ENCODE results near the gene ASPM. TPM values are rescaled to one million over a fixed set of nuclear protein-coding genes. Genes with fewer than 3 reads are reported as not detected.

Gene ASPM
- polyA plus RNA-seq, 2 of the 4 experiments (the other 2 are of a cell fraction) = 19.0 to 35.5 TPM

DNA sequence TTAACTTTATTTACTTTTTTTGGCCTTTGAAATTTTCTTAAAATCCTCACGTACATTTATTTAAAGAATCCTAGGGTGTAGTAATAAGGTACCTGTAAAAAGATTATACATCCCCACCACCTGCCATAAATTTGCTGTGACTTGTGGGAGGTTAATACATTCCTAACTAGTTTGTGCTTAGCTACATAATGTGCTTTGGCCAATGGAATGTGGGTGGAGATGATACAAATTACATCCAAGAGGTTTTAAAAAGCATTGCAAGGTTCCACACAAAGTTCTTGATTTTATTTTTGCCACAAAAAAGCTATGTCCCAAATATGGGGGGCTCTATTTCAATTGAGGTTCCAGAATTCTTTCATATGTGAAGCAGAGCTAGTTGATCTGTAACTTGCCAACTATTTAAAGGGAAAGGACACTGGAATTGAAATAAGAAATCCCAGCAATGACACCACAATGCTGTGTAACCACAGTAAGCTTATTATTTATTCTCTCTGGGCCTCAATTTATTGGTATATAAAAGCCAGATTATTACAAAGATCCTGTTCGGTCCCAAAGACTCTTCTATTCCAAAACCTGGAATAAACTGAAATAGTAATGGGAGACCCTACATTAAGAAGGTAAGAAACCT lies 15.7 kb downstream of the ASPM start:
- WGBS (ENCODE audit: missing lambda C conversion rate) = 68% methylated on average over 2 of the region's 2 CpGs
- Histone ChIP-seq H3K4me2 (peak overlapping the region; percentile 56), H3K4me1 (peaks cover 28% of the 10 kb centered on the region; the same call in 2 of the 3 replicates), H3K9me3 (no peaks in the 10 kb centered on the region), H3K4me3 (no peak overlapping the region; the same call in 2 of the 3 replicates), H3K27ac (peak overlapping the region; percentile 52 to 57; a peak in 5 of 6 replicates)
- FAIRE-seq (no peak), ATAC-seq (peak; percentile 59 to 75; a peak in 4 of 6 replicates), DNase-seq (ENCODE audit: low read depth in 1 of 2, low spot score in 1 of 2) (no peak)
- ChIA-PET POLR2A (interaction anchor here (0.5 kb wide), 1 partner anchor 96 kb away, joined by 3 read pairs; no protein-coding TSS in a partner anchor), CTCF (interaction anchor here (1.4 kb wide), 1 partner anchor 9 kb away, joined by 3 read pairs; no protein-coding TSS in a partner anchor)
- TF ChIP-seq KDM5A (IDR thresholded peaks at IDR 0.05) (no peak), MAZ (IDR thresholded peaks at IDR 0.05; ENCODE audit: borderline replicate concordance, low read depth, low read length) (no peak), FOSB (CRISPR knock-in tag; IDR thresholded peaks at IDR 0.05) (no peak), MYC (IDR thresholded peaks at IDR 0.05; ENCODE audit: borderline replicate concordance, low read length) (no peak), KDM1A (IDR thresholded peaks at IDR 0.05; ENCODE audit: low read depth) (no peak), RCOR1 (IDR thresholded peaks at IDR 0.05; ENCODE audit: low read depth, low read length) (no peak), SMC3 (IDR thresholded peaks at IDR 0.05) (no peak), ZNF302 (CRISPR knock-in tag; IDR thresholded peaks at IDR 0.05) (no peak)
- TF ChIP-seq, protein P1, sequence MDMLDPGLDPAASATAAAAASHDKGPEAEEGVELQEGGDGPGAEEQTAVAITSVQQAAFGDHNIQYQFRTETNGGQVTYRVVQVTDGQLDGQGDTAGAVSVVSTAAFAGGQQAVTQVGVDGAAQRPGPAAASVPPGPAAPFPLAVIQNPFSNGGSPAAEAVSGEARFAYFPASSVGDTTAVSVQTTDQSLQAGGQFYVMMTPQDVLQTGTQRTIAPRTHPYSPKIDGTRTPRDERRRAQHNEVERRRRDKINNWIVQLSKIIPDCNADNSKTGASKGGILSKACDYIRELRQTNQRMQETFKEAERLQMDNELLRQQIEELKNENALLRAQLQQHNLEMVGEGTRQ (IDR thresholded peaks at IDR 0.05) = no peak

DNA sequence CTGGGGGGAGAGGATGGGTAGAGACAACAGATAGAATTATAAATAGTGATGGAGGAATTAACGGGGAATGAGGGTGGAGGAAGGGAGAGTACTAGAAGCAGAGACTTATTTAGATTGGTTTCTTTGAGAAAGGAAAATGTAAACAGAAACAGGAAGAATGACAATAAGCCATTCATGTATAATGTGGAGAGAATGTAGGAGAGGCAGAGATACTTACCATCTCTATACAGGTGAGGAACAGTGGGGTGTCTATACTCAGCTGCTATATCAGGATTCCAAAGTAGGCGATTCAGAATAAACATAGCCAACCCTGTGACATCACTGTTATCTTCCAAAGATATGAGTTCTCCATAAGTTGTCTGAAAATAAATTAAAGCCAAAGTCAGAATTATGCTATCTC lies 16.8 kb downstream of the ASPM start:
- no peak overlapping the region for H3K27ac ChIP-seq
- no peak overlapping the region for H3K4me3 ChIP-seq
- FAIRE-seq (no peak), DNase-seq (ENCODE audit: low read depth in 1 of 2, low spot score in 1 of 2) (no peak), ATAC-seq (no peak; a peak in 1 of 6 replicates)
- no peaks in the 10 kb centered on the region for H3K9me3 ChIP-seq
- ChIA-PET CTCF (no interaction called here), POLR2A (no interaction called here)
- TF ChIP-seq CBX2 (IDR thresholded peaks at IDR 0.05; ENCODE audit: borderline replicate concordance, low read depth) = no peak
- H3K4me1 ChIP-seq = peaks cover 25% of the 10 kb centered on the region; the same call in 2 of the 3 replicates
- H3K4me2 ChIP-seq = no peak overlapping the region
- 82% methylated on average over 2 of the region's 2 CpGs for WGBS (ENCODE audit: missing lambda C conversion rate)

DNA sequence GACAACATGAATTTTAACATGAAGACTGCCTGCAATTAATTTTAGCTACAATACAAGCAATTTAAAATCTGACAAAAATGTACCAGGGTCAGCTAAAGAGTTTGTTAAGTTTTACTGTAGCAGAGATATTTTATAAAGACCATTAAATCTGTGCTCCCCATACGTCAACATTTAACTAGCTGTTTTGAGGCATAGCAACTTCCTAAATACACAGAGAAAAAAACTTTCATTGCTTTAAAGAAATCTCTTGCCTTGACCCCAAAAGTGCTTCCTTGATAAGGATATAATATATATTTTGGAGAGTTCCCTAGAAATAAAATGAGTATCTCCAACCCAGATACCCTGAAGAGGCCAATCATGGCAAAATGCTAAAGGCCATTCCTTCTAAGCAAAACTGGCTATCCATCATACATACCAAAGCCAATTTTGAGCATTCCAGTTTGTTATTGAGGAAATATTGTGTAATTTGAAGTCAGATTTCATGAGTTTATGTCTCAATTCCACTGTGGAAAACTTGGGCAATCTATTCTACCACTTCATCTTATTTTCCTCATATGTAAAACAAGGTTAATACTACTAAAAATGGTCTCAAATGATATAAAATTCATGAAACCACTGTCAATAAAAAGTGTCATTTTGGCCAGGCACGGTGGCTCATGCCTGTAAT lies 19.1 kb downstream of the ASPM start:
- no peak overlapping the region for H3K4me3 ChIP-seq
- TF ChIP-seq, protein P2, sequence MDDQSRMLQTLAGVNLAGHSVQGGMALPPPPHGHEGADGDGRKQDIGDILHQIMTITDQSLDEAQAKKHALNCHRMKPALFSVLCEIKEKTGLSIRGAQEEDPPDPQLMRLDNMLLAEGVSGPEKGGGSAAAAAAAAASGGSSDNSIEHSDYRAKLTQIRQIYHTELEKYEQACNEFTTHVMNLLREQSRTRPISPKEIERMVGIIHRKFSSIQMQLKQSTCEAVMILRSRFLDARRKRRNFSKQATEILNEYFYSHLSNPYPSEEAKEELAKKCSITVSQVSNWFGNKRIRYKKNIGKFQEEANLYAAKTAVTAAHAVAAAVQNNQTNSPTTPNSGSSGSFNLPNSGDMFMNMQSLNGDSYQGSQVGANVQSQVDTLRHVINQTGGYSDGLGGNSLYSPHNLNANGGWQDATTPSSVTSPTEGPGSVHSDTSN (IDR thresholded peaks at IDR 0.05) = no peak
- TF ChIP-seq ZSCAN20 (CRISPR knock-in tag; IDR thresholded peaks at IDR 0.05) (no peak), JUNB (IDR thresholded peaks at IDR 0.05) (no peak), TP53 (CRISPR knock-in tag; IDR thresholded peaks at IDR 0.05) (no peak), RFX5 (IDR thresholded peaks at IDR 0.05) (no peak), KDM5A (IDR thresholded peaks at IDR 0.05) (no peak), RAD21 (conservative IDR thresholded peaks at IDR 0.05 in 1 of 2, IDR thresholded peaks at IDR 0.05 in 1 of 2) (no peak), HOXA7 (CRISPR knock-in tag; IDR thresholded peaks at IDR 0.05) (no peak), CHD2 (IDR thresholded peaks at IDR 0.05; ENCODE audit: low read length, partially characterized antibody) (no peak), HDAC2 (IDR thresholded peaks at IDR 0.05) (no peak), NPAS2 (CRISPR knock-in tag; IDR thresholded peaks at IDR 0.05; ENCODE audit: borderline replicate concordance) (no peak), BHLHE40 (IDR thresholded peaks at IDR 0.05; ENCODE audit: low read depth, low read length) (no peak), FOSL2 (IDR thresholded peaks at IDR 0.05) (no peak), FOSL2 (CRISPR knock-in tag; IDR thresholded peaks at IDR 0.05) (no peak), GATA3 (IDR thresholded peaks at IDR 0.05; ENCODE audit: borderline replicate concordance) (no peak), HOXB13 (CRISPR knock-in tag; IDR thresholded peaks at IDR 0.05; ENCODE audit: low read depth) (no peak), ZNF302 (CRISPR knock-in tag; IDR thresholded peaks at IDR 0.05) (no peak)
- TF ChIP-seq, protein P3, sequence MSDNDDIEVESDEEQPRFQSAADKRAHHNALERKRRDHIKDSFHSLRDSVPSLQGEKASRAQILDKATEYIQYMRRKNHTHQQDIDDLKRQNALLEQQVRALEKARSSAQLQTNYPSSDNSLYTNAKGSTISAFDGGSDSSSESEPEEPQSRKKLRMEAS (IDR thresholded peaks at IDR 0.05) = no peak
- TF ChIP-seq, protein P4, sequence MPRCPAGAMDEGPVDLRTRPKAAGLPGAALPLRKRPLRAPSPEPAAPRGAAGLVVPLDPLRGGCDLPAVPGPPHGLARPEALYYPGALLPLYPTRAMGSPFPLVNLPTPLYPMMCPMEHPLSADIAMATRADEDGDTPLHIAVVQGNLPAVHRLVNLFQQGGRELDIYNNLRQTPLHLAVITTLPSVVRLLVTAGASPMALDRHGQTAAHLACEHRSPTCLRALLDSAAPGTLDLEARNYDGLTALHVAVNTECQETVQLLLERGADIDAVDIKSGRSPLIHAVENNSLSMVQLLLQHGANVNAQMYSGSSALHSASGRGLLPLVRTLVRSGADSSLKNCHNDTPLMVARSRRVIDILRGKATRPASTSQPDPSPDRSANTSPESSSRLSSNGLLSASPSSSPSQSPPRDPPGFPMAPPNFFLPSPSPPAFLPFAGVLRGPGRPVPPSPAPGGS (IDR thresholded peaks at IDR 0.05) = no peak
- ATAC-seq (no peak), FAIRE-seq (no peak), DNase-seq (ENCODE audit: low read depth in 1 of 2, low spot score in 1 of 2) (no peak)
- ChIA-PET POLR2A (no interaction called here), CTCF (no interaction called here)
- no peak overlapping the region for H3K27ac ChIP-seq
- 97% methylated on average over 2 of the region's 2 CpGs for WGBS (ENCODE audit: missing lambda C conversion rate)
- H3K4me2 ChIP-seq = no peak overlapping the region
- peaks cover 25% of the 10 kb centered on the region; the same call in 2 of the 3 replicates for H3K4me1 ChIP-seq
- no peaks in the 10 kb centered on the region for H3K9me3 ChIP-seq
